Measurements from ENCODE around the gene UTF1. TPM values are rescaled to one million over a fixed set of nuclear protein-coding genes. Genes with fewer than 3 reads are reported as not detected.

UTF1 gene
- total and polyA plus RNA-seq, 2 donors from 2014 or later, result not detected

GRCh38 chr10:133205146-133205545 is 24.9 kb upstream of the UTF1 start:
- Histone ChIP-seq H3K9ac (ENCODE audit: low read length in 3 of 3) (no peak overlapping the region), H3K4me3 (ENCODE audit: low read length in 3 of 3) (no peak overlapping the region), H3K36me3 (ENCODE audit: control insufficient read depth in 2 of 3, insufficient read depth in 3 of 3, low read length in 3 of 3) (no peaks in the 10 kb centered on the region), H3K4me1 (ENCODE audit: control insufficient read depth in 2 of 3, insufficient read depth in 2 of 3, low read depth in 1 of 3, low read length in 3 of 3) (no peaks in the 10 kb centered on the region), H3K9me3 (ENCODE audit: control insufficient read depth in 2 of 3, insufficient read depth in 1 of 3, low read length in 3 of 3) (no peaks in the 10 kb centered on the region), H3K27me3 (ENCODE audit: control insufficient read depth, insufficient read depth, low read length) (no peaks in the 10 kb centered on the region), H3K27ac (ENCODE audit: low read depth in 2 of 2, low read length in 2 of 2) (no peak overlapping the region)
- FAIRE-seq, result no peak
- no peak for TF ChIP-seq CTCF (IDR thresholded peaks at IDR 0.05; ENCODE audit: borderline replicate concordance, extremely low read depth, insufficient read depth)
- intact Hi-C loops (cut with DNase I), result no loop called here
- peak in 1 of 5 donors; percentile 75 for DNase-seq

GRCh38 chr10:133206356-133207040 is 23.5 kb upstream of the UTF1 start:
- Histone ChIP-seq H3K36me3 (ENCODE audit: control insufficient read depth in 2 of 3, insufficient read depth in 3 of 3, low read length in 3 of 3) (no peaks in the 10 kb centered on the region), H3K4me1 (ENCODE audit: control insufficient read depth in 2 of 3, insufficient read depth in 2 of 3, low read depth in 1 of 3, low read length in 3 of 3) (no peaks in the 10 kb centered on the region), H3K27ac (ENCODE audit: low read depth in 2 of 2, low read length in 2 of 2) (no peak overlapping the region), H3K9ac (ENCODE audit: low read length in 3 of 3) (no peak overlapping the region), H3K27me3 (ENCODE audit: control insufficient read depth, insufficient read depth, low read length) (no peaks in the 10 kb centered on the region), H3K9me3 (ENCODE audit: control insufficient read depth in 2 of 3, insufficient read depth in 1 of 3, low read length in 3 of 3) (no peaks in the 10 kb centered on the region), H3K4me3 (ENCODE audit: low read length in 3 of 3) (no peak overlapping the region)
- FAIRE-seq (no peak), DNase-seq (peak in 1 of 5 donors; percentile 42)
- TF ChIP-seq CTCF (IDR thresholded peaks at IDR 0.05; ENCODE audit: borderline replicate concordance, extremely low read depth, insufficient read depth), result no peak
- intact Hi-C loops (cut with DNase I), result no loop called here

- no peaks in the 10 kb centered on the region for H3K9me3 ChIP-seq (ENCODE audit: control insufficient read depth in 2 of 3, insufficient read depth in 1 of 3, low read length in 3 of 3)
- no peak overlapping the region for H3K4me3 ChIP-seq (ENCODE audit: low read length in 3 of 3)
- FAIRE-seq (no peak), DNase-seq (peak in 1 of 5 donors; percentile 70)
- TF ChIP-seq CTCF (IDR thresholded peaks at IDR 0.05; ENCODE audit: borderline replicate concordance, extremely low read depth, insufficient read depth), result no peak
- H3K9ac ChIP-seq (ENCODE audit: low read length in 3 of 3), result no peak overlapping the region
- H3K36me3 ChIP-seq (ENCODE audit: control insufficient read depth in 2 of 3, insufficient read depth in 3 of 3, low read length in 3 of 3), result peaks cover 0 to 2% (median 0%) of the 10 kb centered on the region in 3 donors
- no peaks in the 10 kb centered on the region for H3K27me3 ChIP-seq (ENCODE audit: control insufficient read depth, insufficient read depth, low read length)
- no peak overlapping the region for H3K27ac ChIP-seq (ENCODE audit: low read depth in 2 of 2, low read length in 2 of 2)
- H3K4me1 ChIP-seq (ENCODE audit: control insufficient read depth in 2 of 3, insufficient read depth in 2 of 3, low read depth in 1 of 3, low read length in 3 of 3), result no peaks in the 10 kb centered on the region
- intact Hi-C loops (cut with DNase I), result no loop called here
Observed at GRCh38 chr10:133207041-133207600, 22.9 kb upstream of the UTF1 start.

All from kidney (tissue), 14 donors.